BLaER1 (cell line): Measurements from ENCODE around the gene CYTH1.

Experiments used
- H3K27ac ChIP-seq: shearing (Covaris generic); formaldehyde crosslinking; 2 replicates; pipeline ENCODE4 v1.8.1; 2022
- H3K27me3 ChIP-seq: shearing (Covaris generic); formaldehyde crosslinking; 2 replicates; pipeline ENCODE4 v1.8.1; 2022
- H3K36me3 ChIP-seq: shearing (Covaris generic); formaldehyde crosslinking; 2 replicates; pipeline ENCODE4 v1.8.1; 2022
- H3K4me1 ChIP-seq: shearing (Covaris generic); formaldehyde crosslinking; 2 replicates; pipeline ENCODE4 v1.8.1; 2022
- H3K4me2 ChIP-seq: shearing (Covaris generic); formaldehyde crosslinking; 2 replicates; pipeline ENCODE4 v1.8.1; 2022
- H3K4me3 ChIP-seq: shearing (Covaris generic); formaldehyde crosslinking; 2 replicates; pipeline ENCODE4 v1.8.1; 2022
- H3K9ac ChIP-seq: shearing (Covaris generic); formaldehyde crosslinking; 2 replicates; pipeline ENCODE4 v1.8.1; 2022
- H3K9me3 ChIP-seq: shearing (Covaris generic); formaldehyde crosslinking; 2 replicates; pipeline ENCODE4 v1.8.1; 2022
- H4K20me1 ChIP-seq: shearing (Covaris generic); formaldehyde crosslinking; 2 replicates; pipeline ENCODE4 v1.8.1; 2022
- Cebpa-rat ChIP-seq: shearing (Covaris generic); IDR thresholded peaks from 2 replicates; pipeline ENCODE4 v1.8.1; 2022

CYTH1 gene

DNA sequence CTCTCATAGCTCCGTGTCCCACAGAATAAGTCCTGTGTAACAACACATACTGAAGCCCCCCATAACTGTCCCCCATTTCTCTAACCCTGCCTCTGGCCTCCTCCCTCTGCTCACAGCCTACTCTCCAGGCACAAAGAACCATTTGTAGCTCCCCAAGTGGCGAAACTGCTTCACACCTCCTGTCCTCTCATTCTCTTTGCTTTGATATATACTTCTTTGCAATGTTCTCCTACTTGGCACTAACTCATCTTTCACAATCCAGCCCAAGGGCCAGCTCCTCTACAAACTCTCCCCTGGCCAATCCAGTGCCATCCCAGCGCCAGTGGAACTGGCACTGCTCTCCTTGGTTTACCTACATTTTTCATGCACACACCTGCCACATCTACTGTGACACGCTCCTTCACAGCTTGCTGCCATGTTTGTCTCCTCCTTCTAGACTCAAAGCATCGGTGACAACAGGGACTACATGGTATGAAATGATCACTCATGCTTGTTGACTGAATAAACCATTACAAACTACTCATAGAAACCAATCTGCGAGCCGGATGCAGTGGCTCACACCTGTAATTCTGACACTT, 12.8 kb downstream of the CYTH1 start:
- no peak overlapping the region for H3K27ac ChIP-seq
- H3K4me1 ChIP-seq: peaks cover 67% of the 10 kb centered on the region
- H3K4me2 ChIP-seq: peak overlapping the region; percentile 44
- no peak overlapping the region for H3K4me3 ChIP-seq
- no peaks in the 10 kb centered on the region for H3K36me3 ChIP-seq
- no peak overlapping the region for H3K9ac ChIP-seq
- peaks cover 55% of the 10 kb centered on the region for H4K20me1 ChIP-seq
- H3K9me3 ChIP-seq: no peaks in the 10 kb centered on the region
- H3K27me3 ChIP-seq: no peaks in the 10 kb centered on the region
- no peak for TF ChIP-seq Cebpa-rat

DNA sequence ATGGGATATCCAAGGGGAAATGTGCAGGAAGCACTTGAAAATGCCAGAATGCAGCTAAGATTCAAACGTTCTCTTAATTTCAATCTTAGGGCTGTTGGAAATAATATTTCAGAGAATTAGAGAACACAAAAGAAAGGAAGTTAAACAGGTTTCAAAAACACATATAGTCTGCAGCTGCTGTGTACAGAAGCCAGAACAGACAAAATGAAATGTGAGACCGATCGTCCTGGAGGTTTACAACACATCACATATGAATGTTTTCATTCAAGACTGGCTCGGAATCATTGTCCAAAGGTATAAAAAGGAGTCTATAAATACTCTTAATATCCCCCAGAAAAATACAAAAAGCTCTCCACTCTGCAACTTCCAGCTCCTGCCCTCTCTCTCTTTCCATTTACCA, 14.3 kb downstream of the CYTH1 start:
- H3K4me2 ChIP-seq: no peak overlapping the region

DNA sequence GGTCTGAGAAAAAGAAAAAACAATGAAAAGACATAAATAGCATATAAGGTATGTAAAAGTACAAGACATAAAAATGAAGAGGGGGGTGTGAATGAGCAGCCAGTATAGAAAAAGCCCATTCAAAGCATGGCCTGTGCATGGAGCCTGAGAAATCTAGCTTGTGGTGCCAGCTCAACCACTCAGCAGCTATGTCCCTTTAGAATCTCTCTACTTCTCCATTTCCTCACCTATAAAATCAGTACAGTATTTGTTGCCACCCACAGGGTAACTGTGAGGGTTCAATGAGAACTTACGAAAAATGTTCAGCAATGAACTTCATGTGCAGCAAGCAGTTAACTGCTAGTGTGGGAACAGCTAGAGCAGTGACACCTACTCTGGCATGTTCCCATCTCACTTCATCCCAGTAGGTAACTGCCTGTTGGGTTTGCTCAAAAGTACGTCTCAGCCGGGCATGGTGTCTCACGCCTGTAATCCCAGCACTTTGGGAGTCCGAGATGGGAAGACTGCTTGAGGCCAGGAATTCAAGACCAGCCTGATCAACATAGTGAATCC, 15.3 kb downstream of the CYTH1 start:
- no peak overlapping the region for H3K9ac ChIP-seq
- H3K36me3 ChIP-seq: no peaks in the 10 kb centered on the region
- H4K20me1 ChIP-seq: peaks cover 80% of the 10 kb centered on the region
- peaks cover 55% of the 10 kb centered on the region for H3K4me1 ChIP-seq
- H3K27ac ChIP-seq: no peak overlapping the region
- H3K4me3 ChIP-seq: no peak overlapping the region
- H3K9me3 ChIP-seq: no peaks in the 10 kb centered on the region
- no peak for TF ChIP-seq Cebpa-rat
- H3K27me3 ChIP-seq: no peaks in the 10 kb centered on the region
- H3K4me2 ChIP-seq: no peak overlapping the region

More for the DNA sequence above, 14.3 kb downstream of the CYTH1 start:
- H3K9ac ChIP-seq: no peak overlapping the region
- peaks cover 60% of the 10 kb centered on the region for H3K4me1 ChIP-seq
- H3K9me3 ChIP-seq: no peaks in the 10 kb centered on the region
- peaks cover 70% of the 10 kb centered on the region for H4K20me1 ChIP-seq
- H3K27me3 ChIP-seq: no peaks in the 10 kb centered on the region
- no peak overlapping the region for H3K27ac ChIP-seq
- no peak overlapping the region for H3K4me3 ChIP-seq
- TF ChIP-seq Cebpa-rat: no peak
- no peaks in the 10 kb centered on the region for H3K36me3 ChIP-seq

GRCh38 chr17:78766225-78766624, 15.8 kb downstream of the CYTH1 start:
- peaks cover 86% of the 10 kb centered on the region for H4K20me1 ChIP-seq
- H3K9ac ChIP-seq: no peak overlapping the region
- H3K4me1 ChIP-seq: peaks cover 55% of the 10 kb centered on the region
- H3K27me3 ChIP-seq: no peaks in the 10 kb centered on the region
- no peaks in the 10 kb centered on the region for H3K9me3 ChIP-seq
- no peak overlapping the region for H3K4me2 ChIP-seq
- no peak overlapping the region for H3K4me3 ChIP-seq
- no peaks in the 10 kb centered on the region for H3K36me3 ChIP-seq
- no peak overlapping the region for H3K27ac ChIP-seq
- no peak for TF ChIP-seq Cebpa-rat

DNA sequence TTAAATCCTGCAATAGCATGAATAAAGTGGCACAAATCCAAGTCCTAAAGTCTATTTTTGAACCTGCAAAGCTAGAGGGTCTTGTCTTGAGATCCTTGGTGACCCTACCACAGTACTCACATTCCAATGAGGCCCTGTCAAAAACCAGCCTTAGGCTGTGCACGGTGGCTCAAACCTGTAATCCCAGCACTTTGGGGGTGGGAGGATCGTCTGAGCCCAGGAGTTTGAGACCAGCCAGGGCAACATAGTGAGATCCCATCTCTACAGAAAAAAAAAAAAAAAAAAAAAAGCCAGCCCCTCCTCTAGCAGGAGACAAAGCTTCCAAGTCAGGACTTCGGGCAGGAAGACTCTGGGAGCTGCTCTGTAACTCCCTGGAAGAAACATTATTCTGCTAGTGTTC, 16.3 kb downstream of the CYTH1 start:
- no peak overlapping the region for H3K27ac ChIP-seq
- peaks cover 58% of the 10 kb centered on the region for H3K4me1 ChIP-seq
- H3K27me3 ChIP-seq: no peaks in the 10 kb centered on the region
- TF ChIP-seq Cebpa-rat: no peak
- no peaks in the 10 kb centered on the region for H3K36me3 ChIP-seq
- no peaks in the 10 kb centered on the region for H3K9me3 ChIP-seq
- H3K9ac ChIP-seq: no peak overlapping the region
- peaks cover 90% of the 10 kb centered on the region for H4K20me1 ChIP-seq
- no peak overlapping the region for H3K4me3 ChIP-seq
- no peak overlapping the region for H3K4me2 ChIP-seq

DNA sequence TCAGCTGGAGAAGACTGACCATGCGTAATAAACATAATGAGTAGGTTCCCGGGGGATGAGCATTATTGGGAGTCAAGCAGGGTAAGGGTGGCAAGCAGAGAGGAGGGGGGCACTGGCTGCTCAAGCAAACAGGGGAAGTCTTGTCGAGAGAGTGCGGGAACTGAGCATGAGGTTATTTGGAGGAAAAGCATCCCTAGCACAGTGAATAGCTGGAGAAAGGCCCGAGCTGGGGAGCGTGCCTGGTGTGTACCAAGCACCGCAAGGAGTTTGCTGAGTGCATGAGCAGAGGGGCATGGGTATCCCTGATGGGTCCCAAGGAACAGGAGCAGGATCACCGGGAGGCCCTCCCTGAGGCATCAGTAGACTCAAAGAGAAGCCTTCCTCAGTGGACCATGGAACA, 17.2 kb downstream of the CYTH1 start:
- Histone ChIP-seq H3K27me3 (no peaks in the 10 kb centered on the region), H3K36me3 (no peaks in the 10 kb centered on the region), H3K9ac (no peak overlapping the region), H3K4me2 (peak overlapping the region; percentile 11; the same call in 1 of the 2 replicates), H4K20me1 (peaks cover 94% of the 10 kb centered on the region), H3K9me3 (no peaks in the 10 kb centered on the region), H3K27ac (no peak overlapping the region), H3K4me3 (no peak overlapping the region), H3K4me1 (peaks cover 64% of the 10 kb centered on the region)
- no peak for TF ChIP-seq Cebpa-rat

DNA sequence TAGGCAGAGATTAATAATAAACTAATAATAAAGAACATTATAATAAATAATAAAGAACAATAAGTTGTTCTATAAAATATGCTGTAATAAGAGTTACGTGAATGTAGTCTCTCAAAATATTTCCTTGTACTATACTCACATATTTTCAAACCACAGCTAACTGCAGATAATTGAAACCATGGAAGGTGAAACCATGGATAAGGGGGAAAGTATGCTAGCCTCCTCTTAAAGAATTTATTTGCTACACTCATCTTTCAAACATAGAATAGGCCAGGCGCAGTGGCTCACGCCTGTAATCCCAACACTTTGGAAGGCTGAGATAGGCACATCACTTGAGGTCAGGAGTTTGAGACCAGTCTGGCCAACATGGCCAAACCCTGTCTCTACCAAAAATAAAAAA, 18.5 kb downstream of the CYTH1 start:
- Histone ChIP-seq H3K9ac (no peak overlapping the region), H3K9me3 (no peaks in the 10 kb centered on the region), H3K36me3 (no peaks in the 10 kb centered on the region), H4K20me1 (peaks cover 95% of the 10 kb centered on the region), H3K4me1 (peaks cover 64% of the 10 kb centered on the region), H3K27ac (no peak overlapping the region), H3K4me2 (no peak overlapping the region), H3K4me3 (no peak overlapping the region), H3K27me3 (no peaks in the 10 kb centered on the region)
- TF ChIP-seq Cebpa-rat: no peak

GRCh38 chr17:78761789-78762406, 20.2 kb downstream of the CYTH1 start:
- TF ChIP-seq Cebpa-rat: no peak
- H3K9me3 ChIP-seq: no peaks in the 10 kb centered on the region
- no peak overlapping the region for H3K9ac ChIP-seq
- peaks cover 95% of the 10 kb centered on the region for H4K20me1 ChIP-seq
- no peak overlapping the region for H3K27ac ChIP-seq
- H3K4me1 ChIP-seq: peaks cover 75% of the 10 kb centered on the region
- no peak overlapping the region for H3K4me3 ChIP-seq
- H3K27me3 ChIP-seq: no peaks in the 10 kb centered on the region
- H3K4me2 ChIP-seq: peak overlapping the region; percentile 59; the same call in 1 of the 2 replicates
- no peaks in the 10 kb centered on the region for H3K36me3 ChIP-seq

- H4K20me1 ChIP-seq: peaks cover 78% of the 10 kb centered on the region
- peak overlapping the region; percentile 84 for H3K4me2 ChIP-seq
- H3K27me3 ChIP-seq: no peaks in the 10 kb centered on the region
- H3K27ac ChIP-seq: peak overlapping the region; percentile 49; the same call in 1 of the 2 replicates
- no peaks in the 10 kb centered on the region for H3K9me3 ChIP-seq
- TF ChIP-seq Cebpa-rat: no peak
- peaks cover 66% of the 10 kb centered on the region for H3K4me1 ChIP-seq
- no peak overlapping the region for H3K9ac ChIP-seq
- H3K36me3 ChIP-seq: no peaks in the 10 kb centered on the region
- H3K4me3 ChIP-seq: peak overlapping the region; percentile 47
These were observed 22.1 kb downstream of the CYTH1 start for GRCh38 chr17:78759969-78760352.

GRCh38 chr17:78759203-78759968, 22.7 kb downstream of the CYTH1 start:
- Histone ChIP-seq H3K27ac (peak overlapping the region; percentile 49; the same call in 1 of the 2 replicates), H4K20me1 (peaks cover 76% of the 10 kb centered on the region)

More at GRCh38 chr17:78759203-78759968, 22.7 kb downstream of the CYTH1 start:
- Histone ChIP-seq H3K9ac (peak overlapping the region; percentile 36; the same call in 1 of the 2 replicates), H3K4me2 (peak overlapping the region; percentile 84), H3K27me3 (no peaks in the 10 kb centered on the region), H3K4me1 (peaks cover 60% of the 10 kb centered on the region), H3K9me3 (no peaks in the 10 kb centered on the region), H3K36me3 (no peaks in the 10 kb centered on the region), H3K4me3 (peak overlapping the region; percentile 47)
- no peak for TF ChIP-seq Cebpa-rat
